ENCODE data around the gene LOXL3.
"Not testable (repeated sequence)": the region's sequence is repeated elsewhere in the genome, so short reads cannot be mapped to it uniquely, and the experiment has no call there.

Gene LOXL3

GRCh38 chr2:74575320-74575719 is 21.6 kb upstream of the LOXL3 start:
- in situ Hi-C loops (cut with MboI; ENCODE audit: low sequenced_read_pairs): no loop called here

- in situ Hi-C loops (cut with MboI; ENCODE audit: low sequenced_read_pairs): no loop called here
Observed at GRCh38 chr2:74573747-74574562, 20.2 kb upstream of the LOXL3 start.

- in situ Hi-C loops (cut with MboI; ENCODE audit: low sequenced_read_pairs): no loop called here
Observed at GRCh38 chr2:74572178-74572925, 18.6 kb upstream of the LOXL3 start.

GRCh38 chr2:74571058-74571457 is 17.3 kb upstream of the LOXL3 start:
- in situ Hi-C loops (cut with MboI; ENCODE audit: low sequenced_read_pairs): no loop called here

- in situ Hi-C loops (cut with MboI; ENCODE audit: low sequenced_read_pairs): no loop called here
Observed at GRCh38 chr2:74569686-74570085, 15.9 kb upstream of the LOXL3 start.

DNA sequence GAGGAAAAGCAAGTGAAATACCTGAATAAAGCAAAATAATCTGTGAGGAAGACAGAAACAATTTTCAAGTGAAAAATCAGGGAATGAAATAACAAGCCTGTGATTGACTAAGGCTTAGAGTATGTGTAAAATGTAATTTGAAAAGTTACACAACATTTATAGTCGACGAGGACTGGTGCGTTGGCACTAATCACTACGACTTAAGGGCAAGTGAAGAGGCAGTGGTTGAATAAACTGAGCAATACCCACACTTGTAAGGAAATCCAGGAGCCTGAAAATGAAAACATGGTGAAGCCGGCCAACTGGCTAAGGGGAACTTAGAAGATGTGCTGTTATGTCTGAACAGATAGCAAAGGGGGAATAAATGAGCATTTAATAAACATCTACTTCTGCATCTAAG is 14.1 kb upstream of the LOXL3 start:
- in situ Hi-C loops (cut with MboI; ENCODE audit: low sequenced_read_pairs): no loop called here

GRCh38 chr2:74566754-74567085 is 13.0 kb upstream of the LOXL3 start:
- in situ Hi-C loops (cut with MboI; ENCODE audit: low sequenced_read_pairs): no loop called here

DNA sequence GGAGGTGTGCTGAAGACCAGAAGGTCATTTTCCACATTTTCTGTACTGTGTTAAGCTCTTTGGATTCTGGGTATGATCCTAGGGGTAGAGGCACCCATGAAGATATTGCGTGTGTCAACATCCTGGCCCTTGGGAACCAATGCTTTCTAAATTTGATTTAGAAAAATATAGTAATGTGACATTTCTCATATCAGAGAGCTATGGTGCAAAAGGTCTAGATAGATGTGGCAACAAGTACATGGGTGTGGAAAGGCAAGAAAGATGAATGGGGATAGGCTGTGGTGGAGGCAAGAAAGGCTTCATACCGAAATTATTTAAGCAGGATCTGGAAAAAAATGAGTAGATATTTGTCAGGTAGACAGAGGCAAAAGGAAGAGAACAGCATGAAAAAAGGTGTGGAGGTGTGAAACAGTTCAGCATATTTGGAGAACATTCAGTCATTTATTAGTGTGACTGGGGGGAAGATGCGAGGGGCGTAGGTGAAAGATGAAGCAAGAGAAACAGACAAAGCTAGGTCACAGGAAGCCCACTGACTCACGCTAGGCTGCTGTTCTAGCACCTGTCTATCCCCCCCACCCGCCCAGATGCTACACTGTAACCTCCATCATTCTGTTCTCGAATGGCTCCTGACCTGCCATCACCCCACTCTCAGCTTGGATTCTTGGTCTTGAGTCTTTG is 12.5 kb upstream of the LOXL3 start:
- in situ Hi-C loops (cut with MboI; ENCODE audit: low sequenced_read_pairs): no loop called here

- in situ Hi-C loops (cut with MboI; ENCODE audit: low sequenced_read_pairs): no loop called here
Observed at GRCh38 chr2:74564222-74564621, 10.5 kb upstream of the LOXL3 start.

DNA sequence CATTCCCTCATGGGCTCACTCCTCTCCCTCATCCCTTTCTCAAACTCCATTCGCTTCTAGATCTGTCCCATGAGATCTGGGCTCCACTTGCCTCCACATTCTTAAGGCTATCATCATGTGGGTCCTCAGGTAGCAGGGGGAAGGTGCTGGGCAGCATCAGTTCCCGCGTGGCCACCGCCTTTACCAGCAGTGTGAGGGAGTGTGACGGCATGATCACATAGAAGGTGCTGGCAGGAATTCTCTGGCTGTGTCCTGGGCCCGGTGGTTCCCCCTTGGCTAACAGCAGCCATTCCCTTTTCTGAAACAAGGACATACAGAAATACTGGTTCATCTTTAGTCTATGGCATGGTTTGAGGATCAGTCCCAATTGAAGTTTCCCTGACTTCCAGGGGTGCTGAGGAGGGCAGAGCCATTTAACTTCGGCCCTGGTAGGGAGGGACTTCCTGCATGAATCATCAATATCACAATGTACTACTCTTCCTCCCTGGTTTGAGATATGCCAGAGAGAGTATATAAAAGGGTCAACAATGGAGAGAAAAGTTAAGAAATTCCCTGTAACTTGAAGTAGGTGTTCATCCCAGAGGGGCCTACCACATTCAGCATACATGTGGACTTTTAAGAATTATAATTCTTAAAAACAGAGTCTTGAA is 8.5 kb upstream of the LOXL3 start:
- in situ Hi-C loops (cut with MboI; ENCODE audit: low sequenced_read_pairs): no loop called here

GRCh38 chr2:74561022-74561421 is 7.3 kb upstream of the LOXL3 start:
- in situ Hi-C loops (cut with MboI; ENCODE audit: low sequenced_read_pairs): not testable (repeated sequence)

DNA sequence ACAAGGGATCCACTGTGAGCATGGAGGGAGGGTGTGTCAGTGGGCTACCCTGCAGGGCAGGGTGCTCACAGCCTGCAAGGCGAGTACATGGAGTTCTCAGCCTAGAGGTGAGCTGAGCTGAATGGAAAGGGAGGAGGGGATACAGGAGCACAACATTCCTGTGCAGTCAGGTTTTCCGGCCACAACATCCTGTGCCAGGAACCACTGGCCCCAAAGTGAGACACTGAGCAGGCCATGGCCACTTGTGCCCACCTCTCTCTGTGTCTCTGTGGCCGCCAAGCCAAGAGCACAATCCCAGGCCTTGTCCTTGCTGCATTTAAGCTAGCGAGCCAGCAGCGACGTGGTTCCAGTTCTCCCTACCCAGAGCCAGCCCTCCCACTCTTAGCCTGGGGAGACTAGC is 6.8 kb upstream of the LOXL3 start:
- in situ Hi-C loops (cut with MboI; ENCODE audit: low sequenced_read_pairs): no loop called here

DNA sequence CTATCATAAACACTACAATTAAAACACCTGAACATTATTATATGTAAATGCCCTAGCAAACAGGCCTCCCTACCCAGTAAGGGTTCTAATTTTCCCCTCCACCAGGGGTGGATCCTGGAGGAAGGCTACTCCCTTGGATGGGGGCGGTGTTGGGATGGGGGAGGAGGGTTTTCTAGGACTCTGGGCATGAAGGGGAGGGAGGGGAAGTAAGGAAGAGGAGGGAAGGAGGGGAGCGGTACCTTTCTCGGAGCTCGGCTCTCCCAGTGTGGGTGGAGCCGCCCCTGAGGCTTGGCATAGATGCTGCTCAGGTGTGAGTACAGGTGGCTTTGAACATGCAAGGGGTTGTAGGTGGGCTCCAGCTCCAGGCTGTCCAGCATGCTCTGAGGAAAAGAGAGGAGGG is 6.2 kb upstream of the LOXL3 start:
- in situ Hi-C loops (cut with MboI; ENCODE audit: low sequenced_read_pairs): no loop called here

DNA sequence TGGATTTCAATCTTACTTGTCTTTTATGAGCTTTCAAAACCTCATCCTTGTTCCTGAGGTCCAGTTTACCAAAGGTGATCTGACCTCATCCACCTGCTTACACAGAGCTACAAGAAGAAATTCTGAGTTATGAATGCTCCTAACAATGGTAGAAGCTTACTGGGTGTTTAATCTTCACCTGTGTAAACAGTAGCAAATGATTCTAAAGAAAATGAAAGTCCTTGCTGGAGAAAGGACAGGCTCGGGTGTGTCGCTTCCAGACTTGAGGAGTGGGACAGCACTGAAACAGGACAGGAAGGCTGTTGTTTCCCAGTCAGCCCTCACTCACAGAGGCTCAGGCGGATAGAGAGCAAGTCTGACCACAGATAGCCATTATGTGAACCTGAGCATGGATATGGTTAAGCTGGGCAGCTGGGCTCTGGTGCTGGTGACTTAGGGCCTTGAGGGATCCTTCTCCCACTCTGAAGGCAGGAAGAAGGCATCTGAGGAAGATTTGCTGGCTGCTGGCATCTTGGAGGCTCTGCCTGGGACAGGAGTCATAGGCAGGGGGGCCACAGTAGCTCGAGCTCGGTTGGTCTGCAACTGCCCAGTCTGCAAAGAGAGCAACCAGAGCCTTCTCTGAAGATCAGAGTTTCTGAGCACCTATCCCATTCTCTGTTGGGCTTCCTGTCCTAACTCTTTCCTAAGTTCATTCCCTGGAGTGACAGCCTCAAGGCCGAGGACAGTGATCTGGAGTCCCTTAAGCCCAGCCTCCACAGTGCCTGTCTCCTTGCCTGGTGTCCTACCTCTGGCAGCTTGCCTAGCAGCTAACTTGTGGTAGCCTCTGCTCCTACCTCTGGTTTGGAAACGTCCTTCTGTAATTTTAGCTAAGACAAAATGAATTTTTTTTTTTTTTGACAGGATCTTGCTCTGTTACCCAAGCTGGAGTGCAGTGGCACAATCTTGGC is 4.8 kb upstream of the LOXL3 start:
- in situ Hi-C loops (cut with MboI; ENCODE audit: low sequenced_read_pairs): no loop called here

DNA sequence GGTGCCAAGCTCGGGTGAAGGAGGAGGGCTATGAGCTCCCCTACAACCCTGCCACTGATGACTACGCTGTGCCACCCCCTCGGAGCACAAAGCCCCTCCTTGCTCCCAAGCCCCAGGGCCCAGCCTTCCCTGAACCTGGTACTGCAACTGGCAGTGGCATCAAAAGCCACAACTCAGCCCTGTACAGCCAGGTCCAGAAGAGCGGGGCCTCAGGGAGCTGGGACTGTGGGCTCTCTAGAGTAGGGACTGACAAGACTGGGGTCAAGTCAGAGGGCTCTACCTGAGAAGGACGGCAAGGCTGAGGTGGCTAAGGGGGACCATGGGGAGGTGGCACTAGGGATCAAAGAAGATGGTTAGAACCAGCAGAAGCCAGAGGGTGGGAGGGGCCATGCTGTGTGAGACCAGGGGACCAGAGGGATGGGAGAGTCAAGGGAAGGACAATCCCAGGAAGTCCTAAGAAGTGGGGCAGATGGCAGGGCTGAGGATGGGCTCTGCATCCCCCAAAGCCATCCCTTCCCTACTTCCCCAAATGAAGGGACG is 3.2 kb upstream of the LOXL3 start:
- in situ Hi-C loops (cut with MboI; ENCODE audit: low sequenced_read_pairs): no loop called here

- in situ Hi-C loops (cut with MboI; ENCODE audit: low sequenced_read_pairs): no loop called here
Observed at GRCh38 chr2:74556159-74556558, 2.4 kb upstream of the LOXL3 start.

- in situ Hi-C loops (cut with MboI; ENCODE audit: low sequenced_read_pairs): no loop called here
Observed at GRCh38 chr2:74555610-74556103, 1.9 kb upstream of the LOXL3 start.

- in situ Hi-C loops (cut with MboI; ENCODE audit: low sequenced_read_pairs): no loop called here
Observed at GRCh38 chr2:74554820-74555531, 1.2 kb upstream of the LOXL3 start.

All from HL-60/S4 treated with retinoic acid at 250 ng/mL for 4 days and 3 days (cell line).